ENCODE measurements around the gene KIFC3.

- TF ChIP-seq CTCF (IDR thresholded peaks at IDR 0.05), result no peak
- TF ChIP-seq EZH2 (IDR thresholded peaks at IDR 0.05; ENCODE audit: borderline replicate concordance, insufficient read depth, low read depth, low read length, poor library complexity, severe bottlenecking), result no peak
These were observed 80.1 kb downstream of the KIFC3 start for GRCh38 chr16:57722210-57722499.
